Panc1 (cell line): Measurements from ENCODE around the gene TMEM88. TPM values are rescaled to one million over a fixed set of nuclear protein-coding genes. Genes with fewer than 3 reads are reported as not detected.

ENCODE experiments used
- ATAC-seq: fragments of 200-7000 bp; cut with Tn5 transposase; 2 replicates; pipeline ENCODE4 v1.9.1; 2020; ENCODE audit warnings: mild to moderate bottlenecking, moderate library complexity
- BruUV-seq: library from RNA; stranded (reverse); fragments of 400-500 nt; replicated peaks from 2 replicates; lab custom pipeline; 2021; lab: Mats Ljungman, UMichigan
- CTCF ChIA-PET: fragments of 300-600 bp; sonication (Branson Sonifier 250); formaldehyde crosslinking; loops from one replicate; lab custom pipeline; 2022; ENCODE audit warnings: antibody characterized with exemption; lab: Charles Lee
- POLR2A ChIA-PET: fragments of 300-600 bp; sonication (Branson Sonifier 250); formaldehyde crosslinking; loops from one replicate; lab custom pipeline; 2022; ENCODE audit warnings: antibody characterized with exemption; lab: Charles Lee
- DNase-seq: peaks from one replicate; pipeline ENCODE4 v3.0.0-alpha.2; 2010; ENCODE audit warnings: low read depth, low spot score
- H3K27ac ChIP-seq: 2 replicates; pipeline ENCODE4 v1.5.1; 2011; ENCODE audit warnings: mild to moderate bottlenecking, low read length, inconsistent platforms
- H3K27me3 ChIP-seq: fragments of 200-500 bp; sonication (Bioruptor generic); 2 replicates; pipeline ENCODE4 v1.6.0; 2014; ENCODE audit warnings: low read length, inconsistent platforms; ENCODE audit not compliant: control insufficient read depth, insufficient read depth
- H3K36me3 ChIP-seq: fragments of 200-500 bp; sonication (Bioruptor generic); 2 replicates; pipeline ENCODE4 v1.5.1; 2014; ENCODE audit warnings: inconsistent platforms, mild to moderate bottlenecking, low read length, moderate library complexity; ENCODE audit not compliant: control insufficient read depth, insufficient read depth
- H3K4me1 ChIP-seq: 2 replicates; pipeline ENCODE4 v1.5.1; 2011; ENCODE audit warnings: inconsistent platforms, mild to moderate bottlenecking, low read length, moderate library complexity; ENCODE audit not compliant: control insufficient read depth, insufficient read depth
- H3K4me3 ChIP-seq, 2 experiments: 2 replicates each; pipeline ENCODE4 v1.5.1; 2011 to 2012; ENCODE audit warnings: low read depth in 2 of 2, low read length in 2 of 2, mild to moderate bottlenecking in 2 of 2, inconsistent platforms in 1 of 2, moderate library complexity in 1 of 2
- H3K9me3 ChIP-seq: fragments of 200-500 bp; sonication (Bioruptor generic); 2 replicates; pipeline ENCODE4 v1.5.1; 2014; ENCODE audit warnings: low read depth, mild to moderate bottlenecking, inconsistent platforms, low read length, moderate library complexity; ENCODE audit not compliant: control insufficient read depth, insufficient read depth
- CTCF ChIP-seq: fragments of 450-650 bp; IDR thresholded peaks from 2 replicates; pipeline ENCODE4 v1.5.1; 2017; ENCODE audit warnings: mild to moderate bottlenecking
- POLR2AphosphoS5 ChIP-seq: IDR thresholded peaks from 2 replicates; pipeline ENCODE4 v1.6.1; 2012; ENCODE audit warnings: mild to moderate bottlenecking, low read depth, low read length, moderate library complexity
- REST ChIP-seq, 2 experiments: IDR thresholded peaks; 2 replicates each; pipeline ENCODE4 v1.6.1; 2011 to 2012; ENCODE audit warnings: low read depth in 2 of 2, control low read depth in 1 of 2, low read length in 1 of 2, mild to moderate bottlenecking in 1 of 2, moderate library complexity in 1 of 2; ENCODE audit not compliant: insufficient read depth in 1 of 2
- SIN3A ChIP-seq: IDR thresholded peaks from 2 replicates; pipeline ENCODE4 v1.6.1; 2012; ENCODE audit warnings: low read depth, mild to moderate bottlenecking, low read length, moderate library complexity, borderline replicate concordance; ENCODE audit not compliant: insufficient read depth
- TCF7L2 ChIP-seq: IDR thresholded peaks from 2 replicates; pipeline ENCODE4 v1.6.1; 2011; ENCODE audit warnings: mild to moderate bottlenecking, low read depth, low read length, inconsistent platforms
- in situ Hi-C: cut with HindIII; loops from 2 replicates; pipeline ENCODE4 v1.10.0; 2016; ENCODE audit warnings: low sequenced_read_pairs, low pct_unique_long_range_greater_than_20kb
- intact Hi-C: fragments of 100-400 bp; cut with micrococcal nuclease; formaldehyde crosslinking; loops from one replicate; pipeline ENCODE4 v1.10.0; 2022; ENCODE audit not compliant: unreplicated experiment
- total RNA-seq: library from RNA; stranded (reverse); gene quantifications from one replicate; pipeline ENCODE4 v1.2.1, GENCODE V29; 2021; ENCODE audit not compliant: unreplicated experiment

TMEM88 gene
- total RNA-seq, 1 experiment from 2014 or later: 1.6 TPM

GRCh38 chr17:7843257-7843535 is 11.7 kb upstream of the TMEM88 start:
- Histone ChIP-seq H3K9me3 (no peaks in the 10 kb centered on the region), H3K36me3 (no peaks in the 10 kb centered on the region; the same call in 1 of the 2 replicates), H3K27ac (peak overlapping the region; percentile 85), H3K4me1 (peaks cover 29% of the 10 kb centered on the region), H3K4me3 (peak overlapping the region; percentile 72 to 84), H3K27me3 (no peaks in the 10 kb centered on the region)
- no peak for DNase-seq
- CTCF ChIA-PET: interaction anchor here (0.7 kb wide), 1 partner anchor 70 kb away, joined by 3 read pairs; no protein-coding TSS in a partner anchor
- intact Hi-C loops: no loop called here
- TF ChIP-seq POLR2AphosphoS5 (no peak), TCF7L2 (no peak), REST (IDR thresholded peaks at IDR 0.05; ENCODE audit: insufficient read depth in 1 of 2, low read depth in 2 of 2, low read length in 1 of 2) (no peak), SIN3A (no peak), CTCF (no peak)
- TSS peak; percentile 69 for BruUV-seq
- in situ Hi-C loops: no loop called here
- POLR2A ChIA-PET: interaction anchor here (0.6 kb wide), 1 partner anchor 275 kb away, joined by 4 read pairs; no protein-coding TSS in a partner anchor
- no peak for ATAC-seq

GRCh38 chr17:7843536-7844291 is 11.2 kb upstream of the TMEM88 start:
- no TSS peak for BruUV-seq

More at GRCh38 chr17:7843536-7844291, 11.2 kb upstream of the TMEM88 start:
- ChIA-PET CTCF (interaction anchor here (0.7 kb wide), 1 partner anchor 156 kb away, joined by 3 read pairs; the partner anchor contains the start of gene TP53), POLR2A (interaction anchor here (0.6 to 1.9 kb wide), 2 partner anchors 9 to 275 kb away, joined by 4 to 7 read pairs; no protein-coding TSS in a partner anchor)
- H3K27me3 ChIP-seq: no peaks in the 10 kb centered on the region
- TF ChIP-seq SIN3A (peak; percentile 25; the same call in 1 of the 2 replicates), CTCF (no peak), TCF7L2 (peak; percentile 24; the same call in 1 of the 2 replicates), POLR2AphosphoS5 (no peak; the same call in 1 of the 2 replicates)
- H3K27ac ChIP-seq: peak overlapping the region; percentile 85
- H3K4me1 ChIP-seq: peaks cover 25% of the 10 kb centered on the region
- ATAC-seq (peak; percentile 64), DNase-seq (no peak)
- in situ Hi-C loops (no loop called here), intact Hi-C loops (no loop called here)
- peak overlapping the region; percentile 72 to 84 for H3K4me3 ChIP-seq
- no peaks in the 10 kb centered on the region; the same call in 1 of the 2 replicates for H3K36me3 ChIP-seq
- H3K9me3 ChIP-seq: no peaks in the 10 kb centered on the region
